ENCODE data around the gene WDFY2. TPM values are rescaled to one million over a fixed set of nuclear protein-coding genes. Genes with fewer than 3 reads are reported as not detected.
"Not testable (repeated sequence)": the region's sequence is repeated elsewhere in the genome, so short reads cannot be mapped to it uniquely, and the experiment has no call there.

The WDFY2 gene
- total RNA-seq, 1 donor from 2014 or later = 4.0 TPM

DNA sequence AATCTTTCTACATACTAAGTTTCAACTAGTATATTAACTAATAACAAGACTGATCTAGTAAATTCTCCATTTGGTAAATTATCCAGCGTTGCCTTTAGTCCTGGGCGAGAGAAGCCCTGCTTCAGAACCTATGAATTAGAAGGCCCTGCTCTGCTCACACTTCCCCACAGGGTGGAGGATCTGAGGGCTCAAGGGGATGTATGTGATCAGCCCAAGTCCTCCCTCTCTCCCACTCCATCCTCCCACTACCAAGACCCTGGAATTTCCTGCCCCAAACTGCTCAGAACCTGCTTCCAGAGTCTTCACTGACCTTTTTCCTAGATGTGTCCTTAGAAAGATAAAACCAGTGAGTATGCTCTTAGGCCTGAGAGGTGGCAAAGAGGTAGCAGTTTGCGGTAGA, 91.6 kb downstream of the WDFY2 start:
- intact Hi-C loops (cut with DNase I) = no loop called here
- DNase-seq = no peak
- ATAC-seq (ENCODE audit: poor library complexity) = no peak

DNA sequence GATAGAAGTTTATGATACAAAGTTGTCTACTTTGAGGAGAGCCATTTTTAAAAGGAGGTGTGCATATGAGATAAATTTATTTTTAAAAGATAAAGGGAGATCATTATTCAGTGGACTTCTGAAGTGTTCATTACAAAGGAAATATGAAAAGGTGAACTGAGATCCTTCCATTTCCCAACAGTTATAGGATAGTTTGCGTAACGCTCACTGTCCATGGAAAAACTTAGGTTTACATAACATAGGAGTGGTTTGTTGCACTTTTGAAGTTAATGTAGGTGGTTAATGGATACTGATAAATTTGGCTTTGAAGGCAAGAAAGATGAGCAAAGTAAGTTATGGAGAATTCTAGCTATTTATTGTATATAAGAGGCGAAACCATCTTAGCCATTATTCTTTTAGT, 92.5 kb downstream of the WDFY2 start:
- intact Hi-C loops (cut with DNase I) = no loop called here
- ATAC-seq (ENCODE audit: poor library complexity) = no peak

DNA sequence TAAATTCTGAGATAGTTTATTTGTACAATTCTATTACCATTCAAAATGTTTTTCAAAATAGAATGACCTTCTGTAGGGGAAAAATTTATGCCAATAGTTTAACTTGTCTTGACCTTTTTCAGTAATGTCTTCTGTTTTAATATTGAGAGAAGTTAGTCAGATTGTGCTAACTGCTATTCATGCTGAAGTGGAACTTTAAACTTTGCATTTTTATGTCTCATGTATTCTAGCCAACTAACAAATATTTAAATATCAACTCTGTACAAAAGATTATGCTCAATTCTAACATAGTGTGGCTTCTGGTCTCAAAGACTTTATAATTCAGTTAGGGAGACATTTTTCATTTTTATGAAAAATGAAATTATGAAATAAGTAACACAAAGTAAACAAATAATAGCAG, 94.2 kb downstream of the WDFY2 start:
- ATAC-seq (ENCODE audit: poor library complexity) = no peak
- intact Hi-C loops (cut with DNase I) = no loop called here

More for the DNA sequence above, 92.5 kb downstream of the WDFY2 start:
- no peak for DNase-seq

DNA sequence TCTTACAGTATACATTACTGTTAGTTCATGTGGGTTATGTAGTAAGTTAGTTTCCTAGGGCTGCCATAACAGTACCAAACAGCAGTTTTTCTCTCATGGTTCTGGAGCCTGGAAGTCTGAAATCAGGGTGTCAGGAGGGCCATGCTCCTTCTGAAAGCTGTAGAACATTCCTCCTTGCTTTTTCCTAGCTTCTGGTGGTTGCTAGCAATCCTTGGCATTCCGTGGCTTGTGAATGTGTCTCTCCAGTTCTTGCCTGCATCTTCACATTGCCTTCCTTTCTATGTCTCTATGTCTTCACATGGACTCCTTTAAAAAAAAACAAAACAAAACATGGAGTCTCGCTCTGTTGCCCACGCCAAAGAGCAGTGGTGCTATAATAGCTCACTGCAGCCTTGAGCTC, 95.4 kb downstream of the WDFY2 start:
- DNase-seq = no peak
- no peak for ATAC-seq (ENCODE audit: poor library complexity)
- intact Hi-C loops (cut with DNase I) = no loop called here

More for the DNA sequence above, 94.2 kb downstream of the WDFY2 start:
- DNase-seq = no peak

DNA sequence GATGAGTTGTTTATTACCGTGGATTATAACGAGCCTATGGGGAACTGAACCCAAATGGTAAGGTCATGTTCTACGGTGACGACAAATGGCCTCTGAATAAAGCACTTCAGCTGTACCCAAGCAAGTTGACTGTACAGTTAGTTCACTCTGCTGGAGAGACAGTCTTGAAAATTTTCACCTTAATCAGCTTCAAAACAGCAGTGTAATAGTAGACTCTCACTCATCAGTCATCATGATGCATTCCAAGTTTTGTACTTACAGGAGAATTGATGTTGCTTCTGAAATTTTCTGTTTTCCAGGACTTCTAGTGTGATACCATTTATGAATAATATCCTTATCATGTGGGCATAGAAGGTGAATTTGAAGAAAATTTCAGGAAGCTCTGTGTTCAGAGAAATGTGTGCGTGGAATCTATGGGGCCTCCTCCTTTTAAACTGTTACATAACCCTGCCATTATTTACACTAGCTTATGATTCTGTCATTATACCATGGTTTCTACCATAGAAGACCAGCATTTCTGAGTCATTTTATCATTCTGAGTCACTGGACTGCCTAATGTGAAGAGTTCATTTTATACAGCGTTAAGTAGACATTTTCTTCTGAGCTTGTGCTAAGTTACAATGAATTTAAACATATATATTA, 96.9 kb downstream of the WDFY2 start:
- intact Hi-C loops (cut with DNase I) = no loop called here
- no peak for ATAC-seq (ENCODE audit: poor library complexity)
- DNase-seq = no peak

DNA sequence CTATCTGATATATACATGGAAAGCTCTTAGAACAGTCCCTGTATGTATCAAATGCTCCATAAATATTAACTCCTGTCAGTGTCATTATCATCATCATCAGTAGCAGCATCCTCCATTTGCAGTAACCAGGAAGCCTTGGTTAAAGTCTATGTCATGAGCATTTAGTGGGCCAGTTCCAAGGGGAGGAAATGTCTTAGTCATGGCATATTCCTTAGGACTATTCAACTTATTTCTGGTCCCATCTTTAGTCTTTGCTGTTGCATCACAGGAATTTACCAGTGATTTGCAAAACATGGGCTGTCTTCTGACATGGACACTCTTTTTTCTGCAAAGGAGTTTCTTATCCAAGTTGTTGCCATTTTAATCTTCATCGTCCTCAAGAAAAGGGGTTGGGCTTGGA, 98.4 kb downstream of the WDFY2 start:
- ATAC-seq (ENCODE audit: poor library complexity) (no peak), DNase-seq (no peak)
- intact Hi-C loops (cut with DNase I) = no loop called here

DNA sequence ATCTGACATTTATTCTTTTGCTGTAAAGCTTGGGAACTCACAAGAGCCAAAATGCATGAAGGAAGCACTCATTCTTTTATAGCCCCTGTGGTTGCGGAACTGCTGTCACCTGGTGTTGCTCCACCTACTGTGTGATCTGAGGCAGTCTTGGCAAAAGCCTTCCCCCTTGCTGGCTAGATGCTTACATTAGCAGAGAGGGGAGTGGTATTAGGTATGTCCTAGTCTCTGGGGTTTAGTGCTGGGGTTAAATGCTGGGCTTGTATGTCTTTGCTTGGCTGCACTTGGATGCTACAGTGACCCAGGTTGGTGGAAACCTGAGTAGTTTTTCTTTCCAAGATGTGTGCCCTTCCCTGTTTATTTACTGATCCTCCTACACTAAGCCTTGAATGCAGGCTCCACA, 99.3 kb downstream of the WDFY2 start:
- DNase-seq = no peak
- intact Hi-C loops (cut with DNase I) = no loop called here
- no peak for ATAC-seq (ENCODE audit: poor library complexity)

DNA sequence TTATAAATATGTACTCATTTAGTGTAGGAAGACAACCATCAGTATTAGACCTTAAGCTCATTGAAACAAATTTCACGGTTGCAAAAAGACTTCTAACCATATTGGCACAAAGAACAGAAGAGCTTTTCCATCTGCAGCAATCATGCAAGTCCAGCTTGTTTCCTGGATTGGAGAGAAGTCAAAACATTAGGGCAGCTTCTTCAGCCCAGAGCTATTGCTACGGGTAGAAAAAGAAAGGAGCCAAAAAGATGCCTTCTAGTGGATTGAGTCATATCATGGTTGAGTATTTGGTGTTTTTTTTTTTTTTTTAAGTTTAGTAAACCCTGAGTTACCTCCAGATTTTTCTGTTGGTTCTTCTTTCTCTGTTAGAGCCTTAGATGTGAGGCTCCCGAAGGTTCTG, 99.8 kb downstream of the WDFY2 start:
- intact Hi-C loops (cut with DNase I) = no loop called here
- ATAC-seq (ENCODE audit: poor library complexity) = no peak
- no peak for DNase-seq

DNA sequence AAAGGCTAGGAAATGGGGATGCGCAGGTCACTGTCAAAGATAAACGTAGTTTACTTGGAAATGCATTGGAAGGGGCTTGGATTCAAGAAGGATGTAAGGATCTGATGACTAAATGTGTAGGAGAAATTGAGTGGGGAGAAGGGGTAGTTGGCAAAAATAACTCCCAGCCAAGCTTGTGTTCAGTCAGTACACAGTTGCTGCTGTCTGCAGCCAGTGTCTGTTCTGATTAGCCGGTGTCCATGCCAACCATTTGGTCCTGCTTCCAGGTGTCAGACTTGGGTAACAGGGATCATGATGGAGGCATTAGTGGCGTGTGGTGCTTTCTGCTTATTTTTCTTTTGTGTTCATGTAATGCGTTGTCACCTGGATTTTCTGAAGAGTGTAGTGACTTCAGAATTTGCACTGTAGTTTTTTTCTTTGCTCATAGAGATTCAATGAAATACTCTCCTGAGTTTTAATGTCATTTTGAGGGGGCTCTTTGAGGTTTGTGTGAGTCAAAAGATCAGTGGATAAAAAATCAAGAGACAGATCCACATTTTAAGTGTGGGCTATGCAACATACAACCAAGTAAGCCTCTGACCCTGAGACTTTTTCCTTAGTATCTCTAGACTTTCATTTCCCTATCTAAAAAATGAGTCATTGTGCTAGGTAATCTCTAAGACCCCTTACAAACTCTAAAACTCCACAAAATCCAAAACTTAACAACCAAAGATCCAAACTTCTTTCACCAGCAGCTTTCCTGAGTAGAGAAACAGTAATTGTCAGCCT, 103.9 kb downstream of the WDFY2 start:
- ATAC-seq (ENCODE audit: poor library complexity) (peak; percentile 45), DNase-seq (no peak)
- intact Hi-C loops (cut with DNase I) = no loop called here

DNA sequence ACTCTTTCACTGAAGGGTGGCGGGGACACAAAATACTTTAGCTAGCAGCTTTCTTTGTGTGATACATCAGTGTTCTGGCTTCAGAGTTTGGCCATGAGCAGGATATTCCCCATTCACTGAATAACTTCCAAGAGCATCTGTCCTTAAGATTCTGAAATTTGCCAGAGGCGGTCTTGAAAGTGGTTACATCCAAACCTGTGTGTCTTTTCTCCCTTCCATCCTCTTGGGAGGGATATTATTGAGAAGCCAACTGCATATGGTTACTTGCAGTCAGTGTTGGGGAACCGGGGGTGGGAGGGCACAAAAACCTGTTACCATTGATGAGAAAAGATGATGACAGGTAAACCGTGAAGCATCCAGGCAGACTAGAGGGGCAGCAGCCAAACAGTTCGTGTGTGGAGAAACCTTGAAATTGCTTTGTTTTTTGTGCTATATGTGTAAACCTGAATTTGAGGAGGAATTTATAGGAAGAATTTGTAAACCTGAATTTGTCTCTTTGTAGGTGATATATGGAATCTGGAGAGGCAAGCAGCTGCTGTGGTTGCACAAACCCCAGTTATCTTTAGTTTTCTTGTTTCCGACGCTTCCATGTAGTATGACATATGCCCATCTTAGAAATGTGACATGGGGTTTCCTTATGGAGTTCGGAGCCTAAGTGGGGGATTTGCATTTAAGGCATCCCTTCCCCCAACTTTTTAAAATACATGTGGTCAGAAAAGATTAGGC, 104.8 kb downstream of the WDFY2 start:
- intact Hi-C loops (cut with DNase I) = no loop called here
- no peak for ATAC-seq (ENCODE audit: poor library complexity)
- no peak for DNase-seq

DNA sequence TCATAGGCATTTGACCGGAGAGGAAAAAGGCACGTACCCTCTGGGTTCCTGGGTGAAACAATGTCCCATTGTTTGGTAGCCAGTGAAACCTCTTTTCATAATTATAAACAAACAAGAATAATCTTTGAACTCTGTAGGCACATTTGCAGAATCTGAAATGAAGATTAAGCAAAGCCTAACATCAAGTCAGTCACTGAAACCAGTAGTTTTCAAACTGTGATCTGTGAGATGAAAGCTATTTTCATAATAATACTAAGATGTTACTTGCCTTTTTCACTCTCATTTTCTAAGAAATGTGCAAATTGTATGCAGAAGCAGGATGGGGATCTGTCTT, 105.4 kb downstream of the WDFY2 start:
- intact Hi-C loops (cut with DNase I) = no loop called here
- DNase-seq = no peak
- no peak for ATAC-seq (ENCODE audit: poor library complexity)

DNA sequence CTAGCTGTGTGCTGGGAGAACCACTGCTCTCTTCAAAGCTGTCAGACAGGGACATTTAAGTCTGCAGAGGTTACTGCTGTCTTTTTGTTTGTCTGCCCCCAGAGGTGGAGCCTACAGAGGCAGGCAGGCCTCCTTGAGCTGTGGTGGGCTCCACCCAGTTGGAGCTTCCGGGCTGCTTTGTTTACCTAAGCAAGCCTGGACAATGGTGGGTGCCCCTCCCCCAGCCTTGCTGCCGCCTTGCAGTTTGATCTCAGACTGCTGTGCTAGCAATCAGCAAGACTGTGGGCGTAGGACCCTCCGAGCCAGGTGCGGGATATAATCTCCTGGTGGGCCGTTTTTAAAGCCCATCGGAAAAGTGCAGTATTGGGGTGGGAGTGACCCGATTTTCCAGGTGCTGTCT, 111.4 kb downstream of the WDFY2 start:
- DNase-seq = not testable (repeated sequence)

DNA sequence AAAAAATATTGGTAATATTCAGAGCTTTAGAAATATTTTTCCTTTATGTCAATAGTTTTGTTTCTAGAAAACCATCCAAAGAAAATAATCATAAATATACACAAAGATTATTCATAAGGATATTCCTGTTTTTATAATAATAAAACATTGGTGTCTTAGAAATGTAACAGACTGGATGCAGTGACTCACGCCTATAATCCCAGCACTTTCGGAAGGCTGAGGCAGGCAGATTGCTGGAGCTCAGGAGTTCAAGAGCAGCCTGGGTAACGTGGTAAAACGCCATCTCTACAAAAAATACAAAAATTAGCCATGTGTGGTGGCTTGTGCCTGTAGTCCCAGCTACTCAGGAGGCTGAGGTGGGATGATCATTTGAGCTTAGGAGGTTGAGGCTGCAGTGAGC, 112.9 kb downstream of the WDFY2 start:
- ATAC-seq (ENCODE audit: poor library complexity) = no peak
- intact Hi-C loops (cut with DNase I) = no loop called here
- no peak for DNase-seq

More for the DNA sequence above, 111.4 kb downstream of the WDFY2 start:
- ATAC-seq (ENCODE audit: poor library complexity); intact Hi-C loops (cut with DNase I): not testable (repeated sequence)

DNA sequence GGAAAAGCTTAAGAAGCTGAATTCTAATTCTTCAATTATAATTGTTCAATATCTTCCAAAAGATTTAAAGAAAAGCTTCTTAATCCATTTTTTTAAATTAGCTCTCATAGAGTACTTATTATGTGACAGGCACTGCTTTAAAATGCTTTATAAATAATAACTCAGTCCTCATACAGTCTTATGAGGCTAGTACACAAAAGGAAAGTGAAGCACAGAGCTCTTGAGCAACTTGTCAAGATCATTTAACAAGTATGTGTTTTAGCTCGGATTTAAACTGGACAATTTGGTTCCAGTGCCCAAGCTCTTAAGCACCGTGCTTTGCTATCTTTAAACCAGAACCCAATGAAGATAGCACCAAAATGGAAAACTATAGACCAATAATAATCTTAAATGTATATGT, 113.6 kb downstream of the WDFY2 start:
- no peak for DNase-seq
- ATAC-seq (ENCODE audit: poor library complexity) = peak; percentile 39
- intact Hi-C loops (cut with DNase I) = no loop called here

DNA sequence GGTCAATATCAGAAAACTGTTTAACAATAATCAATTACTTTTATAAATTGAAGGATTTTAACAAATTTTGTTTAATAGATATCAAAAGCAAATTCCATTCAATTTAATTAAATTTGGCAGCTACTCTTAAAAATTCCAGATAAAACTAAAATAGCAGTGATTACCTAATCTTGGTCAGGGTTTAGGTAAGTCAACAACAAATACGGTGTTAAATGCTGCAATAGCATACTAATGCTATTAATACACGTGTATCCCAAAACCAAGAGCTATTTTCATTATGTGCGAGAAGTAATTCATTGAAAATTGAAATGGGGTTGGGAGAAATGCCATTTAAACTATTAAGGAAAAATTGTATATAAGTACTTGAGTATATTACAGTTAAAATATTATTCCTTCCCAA, 114.1 kb downstream of the WDFY2 start:
- intact Hi-C loops (cut with DNase I) = no loop called here
- ATAC-seq (ENCODE audit: poor library complexity) (no peak), DNase-seq (no peak)

DNA sequence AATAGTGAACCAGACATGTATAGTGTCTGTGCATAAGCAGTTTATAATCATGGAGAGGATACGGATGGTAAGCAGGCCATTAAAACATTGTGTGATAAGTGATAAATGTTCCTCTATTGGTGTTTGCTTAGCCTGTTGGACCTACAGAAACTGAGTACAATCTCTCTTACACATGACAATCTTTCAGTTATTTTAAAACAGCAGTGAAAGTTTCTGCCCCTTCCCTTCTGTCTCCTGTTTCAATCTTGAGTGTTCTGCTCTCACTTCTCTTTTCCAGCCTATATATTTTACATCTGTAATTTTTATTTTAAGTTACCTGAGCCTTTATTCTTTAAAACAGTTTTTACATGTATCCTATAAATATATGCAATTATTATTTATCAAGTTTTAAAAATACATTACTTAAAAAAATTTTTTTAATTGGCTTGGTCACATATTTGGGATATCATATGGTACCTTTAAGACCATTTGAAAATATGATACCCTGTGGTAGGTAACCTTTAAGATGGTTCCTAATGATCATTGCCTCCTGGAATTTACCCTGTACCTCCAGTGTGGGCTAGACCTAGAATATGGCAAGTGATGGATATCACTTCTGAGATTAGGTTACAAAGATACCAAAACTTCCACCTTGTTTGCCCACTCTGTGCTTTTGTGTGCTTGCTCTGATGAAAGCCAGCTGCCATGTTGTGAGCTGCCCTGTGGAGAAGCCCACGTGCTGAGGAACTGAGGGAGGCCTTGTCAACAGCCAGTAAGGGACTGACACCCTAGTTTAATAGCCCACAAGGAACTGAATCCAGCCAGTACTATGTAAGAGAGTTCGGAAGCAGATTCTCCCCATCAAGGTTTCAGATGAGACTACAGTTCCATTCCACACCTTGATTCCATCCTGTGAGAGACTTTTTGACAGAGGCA, 120.4 kb downstream of the WDFY2 start:
- intact Hi-C loops (cut with DNase I) = no loop called here
- DNase-seq (no peak), ATAC-seq (ENCODE audit: poor library complexity) (no peak)

DNA sequence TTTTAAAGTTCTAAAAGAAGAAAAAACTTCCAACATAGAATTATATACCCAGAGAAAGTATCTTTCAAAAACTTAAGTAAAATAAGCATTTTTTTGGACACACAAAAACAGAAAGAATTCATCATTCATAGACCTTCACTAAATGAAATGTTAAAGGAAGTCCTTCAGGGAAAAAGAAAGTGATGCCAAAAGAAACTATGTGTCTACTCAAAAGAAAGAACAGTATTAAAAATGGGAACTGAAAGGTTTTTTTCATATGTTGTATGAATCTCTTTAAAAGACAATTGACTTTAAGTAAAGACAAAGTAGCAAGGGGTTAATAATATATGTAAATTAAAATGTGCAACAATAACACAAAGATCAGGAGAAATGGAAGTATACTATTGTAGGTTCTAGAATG, 123.2 kb downstream of the WDFY2 start:
- no peak for DNase-seq
- intact Hi-C loops (cut with DNase I) = no loop called here
- no peak for ATAC-seq (ENCODE audit: poor library complexity)

DNA sequence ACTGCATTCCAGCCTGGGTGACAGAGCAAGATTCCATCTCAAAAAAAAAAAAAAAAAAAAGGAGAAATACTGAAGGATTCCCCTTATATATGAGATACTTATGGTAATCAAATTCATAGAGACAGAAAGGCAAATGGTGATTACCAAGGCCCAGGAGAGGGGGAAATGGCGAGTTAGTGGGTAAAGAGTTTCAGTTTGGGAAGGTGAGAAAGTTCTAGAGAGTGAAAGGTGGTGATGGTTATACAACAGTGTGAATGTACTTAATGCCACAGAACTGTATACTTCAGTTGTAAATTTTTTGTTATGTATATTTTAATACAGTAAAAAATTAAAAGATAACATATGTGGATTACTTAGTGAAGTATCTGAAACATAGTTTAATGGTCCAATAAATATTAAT, 129.5 kb downstream of the WDFY2 start:
- DNase-seq (no peak), ATAC-seq (ENCODE audit: poor library complexity) (no peak)
- intact Hi-C loops (cut with DNase I) = no loop called here

DNA sequence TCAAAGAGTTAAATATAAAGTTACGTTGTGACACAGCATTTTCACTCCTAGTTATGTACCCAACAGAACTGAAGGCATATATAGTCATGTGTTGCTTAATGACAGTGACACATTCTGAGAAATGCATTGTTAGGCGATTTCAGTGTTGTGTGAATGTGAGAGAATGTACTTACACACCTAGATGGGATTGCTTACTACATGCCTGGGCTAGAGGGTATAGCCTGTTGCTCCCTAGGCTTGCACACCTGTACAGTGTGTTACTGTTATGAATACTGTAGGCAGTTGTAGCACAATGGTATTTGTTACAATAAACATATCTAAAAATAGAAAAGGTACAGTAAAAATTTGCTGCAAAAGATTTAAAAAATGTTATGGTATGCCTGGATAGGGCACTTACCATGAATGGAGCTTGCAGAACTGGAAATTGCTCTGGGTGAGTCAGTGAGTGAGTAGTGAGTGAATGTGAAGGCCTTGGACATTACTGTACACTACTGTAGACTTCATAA, 130.5 kb downstream of the WDFY2 start:
- no peak for ATAC-seq (ENCODE audit: poor library complexity)
- intact Hi-C loops (cut with DNase I) = no loop called here
- no peak for DNase-seq
